ENCODE data around the gene FA2H.
A peak's percentile ranks its signal among the peaks of the same experiment; 100 is the strongest.
"Not testable (repeated sequence)": the region's sequence is repeated elsewhere in the genome, so short reads cannot be mapped to it uniquely, and the experiment has no call there.

The FA2H gene

GRCh38 chr16:74792225-74792624, 17.6 kb upstream of the FA2H start:
- H3K9me3 ChIP-seq (ENCODE audit: control insufficient read depth in 1 of 2, low read length in 2 of 2) = no peaks in the 10 kb centered on the region
- no peaks in the 10 kb centered on the region for H3K36me3 ChIP-seq (ENCODE audit: control insufficient read depth in 1 of 2, insufficient read depth in 2 of 2, low read length in 2 of 2)
- H3K4me1 ChIP-seq (ENCODE audit: control insufficient read depth in 1 of 2, insufficient read depth in 2 of 2, low read length in 2 of 2) = no peaks in the 10 kb centered on the region
- no peak overlapping the region for H3K27ac ChIP-seq (ENCODE audit: low read length)
- no peak overlapping the region for H3K4me3 ChIP-seq (ENCODE audit: low read depth in 1 of 2, low read length in 2 of 2)
- H3K27me3 ChIP-seq (ENCODE audit: low read depth, low read length) = no peaks in the 10 kb centered on the region

- not testable (repeated sequence) for H3K27ac ChIP-seq (ENCODE audit: low read length); H3K36me3 ChIP-seq (ENCODE audit: control insufficient read depth in 1 of 2, insufficient read depth in 2 of 2, low read length in 2 of 2); H3K9me3 ChIP-seq (ENCODE audit: control insufficient read depth in 1 of 2, low read length in 2 of 2); H3K4me1 ChIP-seq (ENCODE audit: control insufficient read depth in 1 of 2, insufficient read depth in 2 of 2, low read length in 2 of 2); H3K4me3 ChIP-seq (ENCODE audit: low read depth in 1 of 2, low read length in 2 of 2); H3K27me3 ChIP-seq (ENCODE audit: low read depth, low read length)
Measured at GRCh38 chr16:74791749-74792148, 17.1 kb upstream of the FA2H start.

GRCh38 chr16:74788108-74788507, 13.5 kb upstream of the FA2H start:
- Histone ChIP-seq H3K27me3 (ENCODE audit: low read depth, low read length) (no peaks in the 10 kb centered on the region), H3K4me3 (ENCODE audit: low read depth in 1 of 2, low read length in 2 of 2) (no peak overlapping the region), H3K27ac (ENCODE audit: low read length) (no peak overlapping the region), H3K36me3 (ENCODE audit: control insufficient read depth in 1 of 2, insufficient read depth in 2 of 2, low read length in 2 of 2) (no peaks in the 10 kb centered on the region), H3K9me3 (ENCODE audit: control insufficient read depth in 1 of 2, low read length in 2 of 2) (no peaks in the 10 kb centered on the region), H3K4me1 (ENCODE audit: control insufficient read depth in 1 of 2, insufficient read depth in 2 of 2, low read length in 2 of 2) (no peaks in the 10 kb centered on the region)

GRCh38 chr16:74785031-74785430, 10.4 kb upstream of the FA2H start:
- Histone ChIP-seq H3K27me3 (ENCODE audit: low read depth, low read length) (no peaks in the 10 kb centered on the region), H3K27ac (ENCODE audit: low read length) (no peak overlapping the region), H3K36me3 (ENCODE audit: control insufficient read depth in 1 of 2, insufficient read depth in 2 of 2, low read length in 2 of 2) (no peaks in the 10 kb centered on the region), H3K4me1 (ENCODE audit: control insufficient read depth in 1 of 2, insufficient read depth in 2 of 2, low read length in 2 of 2) (no peaks in the 10 kb centered on the region), H3K9me3 (ENCODE audit: control insufficient read depth in 1 of 2, low read length in 2 of 2) (no peaks in the 10 kb centered on the region), H3K4me3 (ENCODE audit: low read depth in 1 of 2, low read length in 2 of 2) (no peak overlapping the region)

- Histone ChIP-seq H3K4me1 (ENCODE audit: control insufficient read depth in 1 of 2, insufficient read depth in 2 of 2, low read length in 2 of 2) (peaks cover 0 to 15% of the 10 kb centered on the region in 2 donors), H3K9me3 (ENCODE audit: control insufficient read depth in 1 of 2, low read length in 2 of 2) (no peaks in the 10 kb centered on the region), H3K4me3 (ENCODE audit: low read depth in 1 of 2, low read length in 2 of 2) (no peak overlapping the region), H3K36me3 (ENCODE audit: control insufficient read depth in 1 of 2, insufficient read depth in 2 of 2, low read length in 2 of 2) (no peaks in the 10 kb centered on the region), H3K27me3 (ENCODE audit: low read depth, low read length) (peaks cover 7% of the 10 kb centered on the region), H3K27ac (ENCODE audit: low read length) (no peak overlapping the region)
Measured at GRCh38 chr16:74778646-74779045, 4.0 kb upstream of the FA2H start.

- Histone ChIP-seq H3K27me3 (ENCODE audit: low read depth, low read length) (peaks cover 7% of the 10 kb centered on the region), H3K4me1 (ENCODE audit: control insufficient read depth in 1 of 2, insufficient read depth in 2 of 2, low read length in 2 of 2) (peaks cover 0 to 15% of the 10 kb centered on the region in 2 donors), H3K36me3 (ENCODE audit: control insufficient read depth in 1 of 2, insufficient read depth in 2 of 2, low read length in 2 of 2) (no peaks in the 10 kb centered on the region), H3K27ac (ENCODE audit: low read length) (no peak overlapping the region), H3K4me3 (ENCODE audit: low read depth in 1 of 2, low read length in 2 of 2) (no peak overlapping the region), H3K9me3 (ENCODE audit: control insufficient read depth in 1 of 2, low read length in 2 of 2) (no peaks in the 10 kb centered on the region)
Measured at GRCh38 chr16:74776926-74777325, 2.3 kb upstream of the FA2H start.

GRCh38 chr16:74775255-74775654, 635 bp upstream of the FA2H start:
- H3K36me3 ChIP-seq (ENCODE audit: control insufficient read depth in 1 of 2, insufficient read depth in 2 of 2, low read length in 2 of 2) = no peaks in the 10 kb centered on the region
- peaks cover 0 to 15% of the 10 kb centered on the region in 2 donors for H3K4me1 ChIP-seq (ENCODE audit: control insufficient read depth in 1 of 2, insufficient read depth in 2 of 2, low read length in 2 of 2)
- H3K9me3 ChIP-seq (ENCODE audit: control insufficient read depth in 1 of 2, low read length in 2 of 2) = no peaks in the 10 kb centered on the region
- H3K4me3 ChIP-seq (ENCODE audit: low read depth in 1 of 2, low read length in 2 of 2) = peak overlapping the region in 1 of 2 donors; percentile 33
- no peak overlapping the region for H3K27ac ChIP-seq (ENCODE audit: low read length)
- peaks cover 7% of the 10 kb centered on the region for H3K27me3 ChIP-seq (ENCODE audit: low read depth, low read length)

GRCh38 chr16:74773446-74774222, 986 bp downstream of the FA2H start:
- peaks cover 7% of the 10 kb centered on the region for H3K27me3 ChIP-seq (ENCODE audit: low read depth, low read length)

GRCh38 chr16:74771656-74772315, 2.8 kb downstream of the FA2H start:
- peaks cover 7% of the 10 kb centered on the region for H3K27me3 ChIP-seq (ENCODE audit: low read depth, low read length)
- no peak overlapping the region for H3K4me3 ChIP-seq (ENCODE audit: low read depth in 1 of 2, low read length in 2 of 2)
- no peaks in the 10 kb centered on the region for H3K9me3 ChIP-seq (ENCODE audit: control insufficient read depth in 1 of 2, low read length in 2 of 2)
- no peak overlapping the region for H3K27ac ChIP-seq (ENCODE audit: low read length)
- peaks cover 0 to 15% of the 10 kb centered on the region in 2 donors for H3K4me1 ChIP-seq (ENCODE audit: control insufficient read depth in 1 of 2, insufficient read depth in 2 of 2, low read length in 2 of 2)
- no peaks in the 10 kb centered on the region for H3K36me3 ChIP-seq (ENCODE audit: control insufficient read depth in 1 of 2, insufficient read depth in 2 of 2, low read length in 2 of 2)

More at GRCh38 chr16:74773446-74774222, 986 bp downstream of the FA2H start:
- Histone ChIP-seq H3K4me3 (ENCODE audit: low read depth in 1 of 2, low read length in 2 of 2) (peak overlapping the region; percentile 53 to 65), H3K9me3 (ENCODE audit: control insufficient read depth in 1 of 2, low read length in 2 of 2) (no peaks in the 10 kb centered on the region), H3K4me1 (ENCODE audit: control insufficient read depth in 1 of 2, insufficient read depth in 2 of 2, low read length in 2 of 2) (peaks cover 0 to 15% of the 10 kb centered on the region in 2 donors), H3K36me3 (ENCODE audit: control insufficient read depth in 1 of 2, insufficient read depth in 2 of 2, low read length in 2 of 2) (no peaks in the 10 kb centered on the region), H3K27ac (ENCODE audit: low read length) (peak overlapping the region; percentile 0)

GRCh38 chr16:74770831-74771526, 3.6 kb downstream of the FA2H start:
- Histone ChIP-seq H3K4me3 (ENCODE audit: low read depth in 1 of 2, low read length in 2 of 2) (no peak overlapping the region), H3K4me1 (ENCODE audit: control insufficient read depth in 1 of 2, insufficient read depth in 2 of 2, low read length in 2 of 2) (peaks cover 0 to 15% of the 10 kb centered on the region in 2 donors), H3K9me3 (ENCODE audit: control insufficient read depth in 1 of 2, low read length in 2 of 2) (no peaks in the 10 kb centered on the region), H3K36me3 (ENCODE audit: control insufficient read depth in 1 of 2, insufficient read depth in 2 of 2, low read length in 2 of 2) (no peaks in the 10 kb centered on the region), H3K27me3 (ENCODE audit: low read depth, low read length) (peaks cover 7% of the 10 kb centered on the region), H3K27ac (ENCODE audit: low read length) (no peak overlapping the region)

GRCh38 chr16:74769586-74770190, 4.9 kb downstream of the FA2H start:
- no peak overlapping the region for H3K4me3 ChIP-seq (ENCODE audit: low read depth in 1 of 2, low read length in 2 of 2)
- H3K9me3 ChIP-seq (ENCODE audit: control insufficient read depth in 1 of 2, low read length in 2 of 2) = no peaks in the 10 kb centered on the region
- H3K36me3 ChIP-seq (ENCODE audit: control insufficient read depth in 1 of 2, insufficient read depth in 2 of 2, low read length in 2 of 2) = no peaks in the 10 kb centered on the region
- H3K27ac ChIP-seq (ENCODE audit: low read length) = no peak overlapping the region
- H3K27me3 ChIP-seq (ENCODE audit: low read depth, low read length) = no peaks in the 10 kb centered on the region
- H3K4me1 ChIP-seq (ENCODE audit: control insufficient read depth in 1 of 2, insufficient read depth in 2 of 2, low read length in 2 of 2) = peaks cover 0 to 10% of the 10 kb centered on the region in 2 donors
